Astrocyte (in vitro differentiated cells and primary cell): ENCODE measurements around the gene ABHD5. TPM values are rescaled to one million over a fixed set of nuclear protein-coding genes. Genes with fewer than 3 reads are reported as not detected.

Source experiments
- DNase-seq: peaks from one replicate; pipeline ENCODE4 v3.0.0-alpha.2; 2010; ENCODE audit warnings: low read depth
- FAIRE-seq: peaks from 2 replicates; lab custom pipeline; 2011; peaks lifted over from hg19 to GRCh38; lab: Jason Lieb, UNC
- H2AFZ ChIP-seq: 2 replicates; pipeline ENCODE4 v1.6.0; 2012; ENCODE audit warnings: low read depth, low read length, inconsistent platforms
- H3K27ac ChIP-seq: 2 replicates; pipeline ENCODE4 v1.5.1; 2011; ENCODE audit warnings: low read depth, low read length, inconsistent platforms
- H3K27me3 ChIP-seq: 2 replicates; pipeline ENCODE4 v1.6.0; 2011; ENCODE audit warnings: low read length, inconsistent platforms; ENCODE audit not compliant: insufficient read depth
- H3K36me3 ChIP-seq: 2 replicates; pipeline ENCODE4 v1.5.1; 2011; ENCODE audit warnings: low read length, inconsistent platforms; ENCODE audit not compliant: insufficient read depth
- H3K4me1 ChIP-seq: 2 replicates; pipeline ENCODE4 v1.5.1; 2011; ENCODE audit warnings: low read length, inconsistent platforms; ENCODE audit not compliant: insufficient read depth
- H3K4me2 ChIP-seq: 2 replicates; pipeline ENCODE4 v1.6.0; 2012; ENCODE audit warnings: low read length, inconsistent platforms
- H3K4me3 ChIP-seq: 2 replicates; pipeline ENCODE4 v1.5.1; 2011; ENCODE audit warnings: low read depth, mild to moderate bottlenecking, low read length, inconsistent platforms; ENCODE audit not compliant: insufficient read depth
- H3K79me2 ChIP-seq: 2 replicates; pipeline ENCODE4 v1.6.0; 2012; ENCODE audit warnings: mild to moderate bottlenecking, low read length, inconsistent platforms; ENCODE audit not compliant: insufficient read depth
- H3K9ac ChIP-seq: 2 replicates; pipeline ENCODE4 v1.6.0; 2012; ENCODE audit warnings: mild to moderate bottlenecking, low read length, inconsistent platforms
- H3K9me3 ChIP-seq: 2 replicates; pipeline ENCODE4 v1.5.1; 2012; ENCODE audit warnings: low read depth, mild to moderate bottlenecking, low read length, inconsistent platforms; ENCODE audit not compliant: insufficient read depth
- H4K20me1 ChIP-seq: 2 replicates; pipeline ENCODE4 v1.6.0; 2012; ENCODE audit warnings: low read length, inconsistent platforms; ENCODE audit not compliant: insufficient read depth
- H3K27ac Mint-ChIP-seq: one replicate; pipeline ENCODE4 v1.8.0; 2021; ENCODE audit warnings: mild to moderate bottlenecking, mixed read lengths; ENCODE audit not compliant: unreplicated experiment
- H3K27me3 Mint-ChIP-seq: one replicate; pipeline ENCODE4 v1.8.0; 2021; ENCODE audit warnings: low read depth, mixed read lengths; ENCODE audit not compliant: unreplicated experiment
- H3K36me3 Mint-ChIP-seq: one replicate; pipeline ENCODE4 v1.8.0; 2021; ENCODE audit warnings: low read depth, mixed read lengths; ENCODE audit not compliant: unreplicated experiment
- H3K4me1 Mint-ChIP-seq: one replicate; pipeline ENCODE4 v1.8.0; 2021; ENCODE audit warnings: low read depth, mixed read lengths; ENCODE audit not compliant: unreplicated experiment
- H3K4me3 Mint-ChIP-seq: one replicate; pipeline ENCODE4 v1.8.0; 2021; ENCODE audit warnings: mild to moderate bottlenecking, moderate library complexity, mixed read lengths; ENCODE audit not compliant: unreplicated experiment
- H3K9me3 Mint-ChIP-seq: one replicate; pipeline ENCODE4 v1.8.0; 2021; ENCODE audit warnings: mild to moderate bottlenecking, mixed read lengths; ENCODE audit not compliant: unreplicated experiment
- EZH2 ChIP-seq: IDR thresholded peaks from 2 replicates; pipeline ENCODE4 v1.6.1; 2012; ENCODE audit warnings: mild to moderate bottlenecking, low read length, inconsistent platforms; ENCODE audit not compliant: insufficient read depth
- total RNA-seq: library from RNA; stranded (reverse); gene quantifications from 2 replicates; pipeline ENCODE4 v1.2.1, GENCODE V29; 2021
- TF ChIP-seq, protein P1 (sequence below): IDR thresholded peaks from 2 replicates; pipeline ENCODE4 v1.5.1; 2011; ENCODE audit warnings: low read depth, mild to moderate bottlenecking, inconsistent platforms, low read length, moderate library complexity; ENCODE audit not compliant: insufficient read depth

ABHD5 gene
- total RNA-seq, 1 donor from 2014 or later = 18.3 TPM

DNA sequence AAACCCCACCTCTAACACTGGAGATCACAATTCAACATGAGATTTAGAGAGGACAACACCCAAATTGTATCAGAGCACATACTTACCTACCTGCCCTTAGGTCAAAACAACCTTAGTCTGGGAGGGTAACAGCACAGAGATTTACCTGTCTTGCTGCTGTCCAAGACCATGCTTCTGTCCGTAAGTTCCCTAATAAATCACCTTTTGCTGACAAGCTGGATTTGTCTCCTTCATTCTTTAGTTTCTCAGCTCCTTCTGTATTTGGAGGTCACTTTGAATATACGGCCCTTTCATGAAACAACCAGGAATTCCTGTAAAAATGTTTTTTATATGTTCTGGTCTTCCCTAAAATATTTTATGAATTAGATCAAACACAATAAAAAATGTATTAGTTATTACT is 1.6 kb upstream of the ABHD5 start:
- H3K9ac ChIP-seq = no peak overlapping the region
- peak overlapping the region; percentile 94 for H3K4me3 Mint-ChIP-seq
- H2AFZ ChIP-seq = no peak overlapping the region
- H3K27me3 ChIP-seq = no peaks in the 10 kb centered on the region
- H3K4me1 ChIP-seq = peaks cover 12% of the 10 kb centered on the region
- FAIRE-seq (no peak), DNase-seq (no peak)
- H3K36me3 Mint-ChIP-seq = no peaks in the 10 kb centered on the region
- no peak overlapping the region for H3K27ac Mint-ChIP-seq
- no peaks in the 10 kb centered on the region for H3K27me3 Mint-ChIP-seq
- H3K27ac ChIP-seq = no peak overlapping the region
- H3K4me3 ChIP-seq = no peak overlapping the region
- H3K36me3 ChIP-seq = no peaks in the 10 kb centered on the region
- no peaks in the 10 kb centered on the region for H3K9me3 ChIP-seq
- peaks cover 20% of the 10 kb centered on the region for H3K79me2 ChIP-seq
- peaks cover 13% of the 10 kb centered on the region for H3K4me1 Mint-ChIP-seq
- no peak overlapping the region for H3K4me2 ChIP-seq
- H4K20me1 ChIP-seq = peaks cover 11% of the 10 kb centered on the region
- no peak for TF ChIP-seq EZH2
- TF ChIP-seq, protein P1, sequence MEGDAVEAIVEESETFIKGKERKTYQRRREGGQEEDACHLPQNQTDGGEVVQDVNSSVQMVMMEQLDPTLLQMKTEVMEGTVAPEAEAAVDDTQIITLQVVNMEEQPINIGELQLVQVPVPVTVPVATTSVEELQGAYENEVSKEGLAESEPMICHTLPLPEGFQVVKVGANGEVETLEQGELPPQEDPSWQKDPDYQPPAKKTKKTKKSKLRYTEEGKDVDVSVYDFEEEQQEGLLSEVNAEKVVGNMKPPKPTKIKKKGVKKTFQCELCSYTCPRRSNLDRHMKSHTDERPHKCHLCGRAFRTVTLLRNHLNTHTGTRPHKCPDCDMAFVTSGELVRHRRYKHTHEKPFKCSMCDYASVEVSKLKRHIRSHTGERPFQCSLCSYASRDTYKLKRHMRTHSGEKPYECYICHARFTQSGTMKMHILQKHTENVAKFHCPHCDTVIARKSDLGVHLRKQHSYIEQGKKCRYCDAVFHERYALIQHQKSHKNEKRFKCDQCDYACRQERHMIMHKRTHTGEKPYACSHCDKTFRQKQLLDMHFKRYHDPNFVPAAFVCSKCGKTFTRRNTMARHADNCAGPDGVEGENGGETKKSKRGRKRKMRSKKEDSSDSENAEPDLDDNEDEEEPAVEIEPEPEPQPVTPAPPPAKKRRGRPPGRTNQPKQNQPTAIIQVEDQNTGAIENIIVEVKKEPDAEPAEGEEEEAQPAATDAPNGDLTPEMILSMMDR = no peak
- no peaks in the 10 kb centered on the region for H3K9me3 Mint-ChIP-seq

DNA sequence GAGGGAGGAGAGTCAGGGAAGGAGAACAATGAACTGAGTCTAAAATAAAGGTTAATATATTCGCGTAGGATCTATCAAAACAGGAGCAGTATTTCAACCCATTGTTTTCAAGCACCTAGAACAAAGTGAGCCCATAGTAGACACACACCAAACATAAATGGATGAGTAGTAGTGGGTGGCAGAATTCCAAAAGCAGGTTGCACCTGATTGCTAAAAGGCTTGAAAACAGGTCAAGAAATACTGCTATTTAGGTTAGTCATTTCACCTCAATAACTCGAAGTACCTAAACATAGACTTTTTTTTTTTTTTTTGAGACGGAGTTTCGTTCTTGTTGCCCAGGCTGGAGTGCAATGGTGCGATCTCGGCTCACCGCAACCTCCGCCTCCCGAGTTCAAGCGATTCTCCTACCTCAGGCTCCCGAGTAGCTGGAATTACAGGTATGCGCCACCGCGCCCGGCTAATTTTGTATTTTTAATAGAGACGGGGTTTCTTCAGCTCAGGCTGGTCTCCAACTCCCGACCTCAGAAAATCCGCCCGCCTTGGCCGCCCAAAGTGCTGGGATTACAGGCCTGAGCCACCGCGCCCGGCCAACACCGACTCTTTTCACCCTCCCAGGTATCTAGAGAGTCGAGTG is 855 bp upstream of the ABHD5 start:
- Histone ChIP-seq H3K4me3 (peak overlapping the region; percentile 75), H3K9me3 (no peaks in the 10 kb centered on the region), H3K9ac (peak overlapping the region; percentile 87), H3K4me1 (peaks cover 12% of the 10 kb centered on the region), H2AFZ (peak overlapping the region; percentile 100), H3K27ac (no peak overlapping the region), H3K79me2 (peaks cover 27% of the 10 kb centered on the region), H4K20me1 (peaks cover 11% of the 10 kb centered on the region), H3K27me3 (no peaks in the 10 kb centered on the region), H3K4me2 (peak overlapping the region; percentile 99), H3K36me3 (no peaks in the 10 kb centered on the region)
- TF ChIP-seq EZH2 = no peak
- TF ChIP-seq, protein P1 = no peak
- FAIRE-seq (no peak), DNase-seq (no peak)
- Mint-ChIP-seq H3K36me3 (no peaks in the 10 kb centered on the region), H3K9me3 (no peaks in the 10 kb centered on the region), H3K27me3 (no peaks in the 10 kb centered on the region), H3K4me3 (peak overlapping the region; percentile 94), H3K27ac (peak overlapping the region; percentile 68), H3K4me1 (peaks cover 13% of the 10 kb centered on the region)
